ENCODE measurements around the gene LINGO1.

Gene LINGO1

DNA sequence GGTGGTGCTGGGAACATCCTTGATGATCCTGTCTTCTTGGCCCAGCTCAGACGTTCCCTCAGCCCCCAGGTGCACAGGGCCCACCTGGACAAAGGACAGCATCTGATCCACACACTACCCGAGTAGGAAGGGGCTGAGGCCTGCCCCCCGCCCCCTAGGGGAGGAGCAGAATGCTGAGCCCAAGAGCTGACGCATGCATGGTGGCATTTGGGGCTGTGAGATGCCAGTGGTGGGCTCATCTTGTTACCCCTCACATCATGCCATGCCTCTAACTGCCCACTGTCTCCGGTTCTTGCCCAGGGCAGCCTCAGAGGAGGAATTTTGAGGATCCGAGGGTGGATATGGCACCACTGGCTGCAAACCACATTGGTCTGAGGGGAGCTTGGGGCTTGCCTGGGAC is 61.5 kb downstream of the LINGO1 start:
- Mint-ChIP-seq H3K36me3 (ENCODE audit: low read depth) (no peaks in the 10 kb centered on the region), H3K4me1 (peaks cover 28% of the 10 kb centered on the region), H3K27ac (peak overlapping the region in 2 of 3 experiments; percentile 52 to 64), H3K27me3 (ENCODE audit: low read depth) (peaks cover 9% of the 10 kb centered on the region), H3K9me3 (no peaks in the 10 kb centered on the region), H3K4me3 (no peak overlapping the region)
- TF ChIP-seq, protein P1, sequence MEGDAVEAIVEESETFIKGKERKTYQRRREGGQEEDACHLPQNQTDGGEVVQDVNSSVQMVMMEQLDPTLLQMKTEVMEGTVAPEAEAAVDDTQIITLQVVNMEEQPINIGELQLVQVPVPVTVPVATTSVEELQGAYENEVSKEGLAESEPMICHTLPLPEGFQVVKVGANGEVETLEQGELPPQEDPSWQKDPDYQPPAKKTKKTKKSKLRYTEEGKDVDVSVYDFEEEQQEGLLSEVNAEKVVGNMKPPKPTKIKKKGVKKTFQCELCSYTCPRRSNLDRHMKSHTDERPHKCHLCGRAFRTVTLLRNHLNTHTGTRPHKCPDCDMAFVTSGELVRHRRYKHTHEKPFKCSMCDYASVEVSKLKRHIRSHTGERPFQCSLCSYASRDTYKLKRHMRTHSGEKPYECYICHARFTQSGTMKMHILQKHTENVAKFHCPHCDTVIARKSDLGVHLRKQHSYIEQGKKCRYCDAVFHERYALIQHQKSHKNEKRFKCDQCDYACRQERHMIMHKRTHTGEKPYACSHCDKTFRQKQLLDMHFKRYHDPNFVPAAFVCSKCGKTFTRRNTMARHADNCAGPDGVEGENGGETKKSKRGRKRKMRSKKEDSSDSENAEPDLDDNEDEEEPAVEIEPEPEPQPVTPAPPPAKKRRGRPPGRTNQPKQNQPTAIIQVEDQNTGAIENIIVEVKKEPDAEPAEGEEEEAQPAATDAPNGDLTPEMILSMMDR (IDR thresholded peaks at IDR 0.05; ENCODE audit: unreplicated experiment in 3 of 3), result no peak

DNA sequence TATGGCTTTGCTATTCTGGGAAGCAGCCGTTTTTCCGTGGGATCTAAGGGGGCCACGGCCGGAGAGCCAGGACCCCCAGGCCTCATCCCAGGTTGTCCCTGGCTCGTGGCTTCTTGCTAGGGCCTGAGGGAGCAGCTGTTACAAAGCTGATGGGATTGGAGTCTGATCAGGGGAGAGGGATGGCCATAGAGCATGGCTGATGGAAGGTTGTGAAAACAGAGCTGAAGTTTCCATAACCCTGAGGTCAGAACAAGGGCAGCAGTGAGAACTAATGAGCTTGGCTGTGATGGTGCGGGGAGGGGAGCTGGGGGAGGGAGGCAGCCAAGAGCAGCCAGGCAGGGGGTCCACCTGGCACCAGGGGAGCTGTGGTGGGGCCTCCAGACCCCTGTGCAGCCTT is 63.0 kb downstream of the LINGO1 start:
- TF ChIP-seq, protein P1 (IDR thresholded peaks at IDR 0.05; ENCODE audit: unreplicated experiment in 3 of 3), result no peak
- H3K27ac Mint-ChIP-seq, result peak overlapping the region; percentile 90 to 94 (median 90)
- H3K4me1 Mint-ChIP-seq, result peaks cover 34% of the 10 kb centered on the region
- H3K27me3 Mint-ChIP-seq (ENCODE audit: low read depth), result peaks cover 17% of the 10 kb centered on the region
- H3K4me3 Mint-ChIP-seq, result peak overlapping the region; percentile 40 to 66 (median 55)
- no peaks in the 10 kb centered on the region for H3K9me3 Mint-ChIP-seq
- no peaks in the 10 kb centered on the region for H3K36me3 Mint-ChIP-seq (ENCODE audit: low read depth)

DNA sequence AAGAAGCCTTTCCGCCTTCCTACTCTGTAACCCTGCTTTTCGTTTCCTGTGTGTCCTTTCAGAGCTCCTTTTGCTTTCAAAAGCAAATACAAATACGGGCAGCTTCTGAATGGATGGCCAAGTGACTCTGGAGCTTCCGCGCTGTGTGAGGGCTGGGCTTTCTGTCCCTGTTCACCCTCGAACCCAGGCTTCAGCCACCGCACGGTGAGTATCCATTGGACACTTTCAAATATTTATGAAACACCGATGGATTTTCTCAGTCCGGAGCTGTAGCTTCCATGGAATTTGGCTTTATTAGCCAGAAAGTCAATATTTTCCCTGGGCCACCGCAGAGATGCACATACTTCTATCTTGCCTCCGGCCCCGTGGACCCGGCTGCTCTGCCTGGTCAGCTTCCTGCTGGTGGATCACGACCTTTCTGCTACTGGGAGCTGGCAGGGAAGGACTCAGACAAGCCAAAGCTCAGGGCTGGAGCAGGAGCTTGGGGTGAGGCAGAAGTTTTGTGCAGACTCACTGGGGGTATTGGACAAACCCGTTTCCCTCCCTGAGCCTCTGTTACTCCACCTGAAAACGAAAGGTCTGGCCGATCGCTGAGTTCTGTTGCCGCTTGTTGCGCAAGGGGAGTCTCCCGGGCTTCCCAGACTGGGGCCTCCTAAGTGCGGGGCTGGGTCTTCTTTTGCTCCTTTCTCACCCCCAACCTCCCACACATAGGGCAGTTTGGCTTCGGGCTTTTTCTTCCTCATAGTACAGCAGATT is 63.6 kb downstream of the LINGO1 start:
- peaks cover 39% of the 10 kb centered on the region for H3K4me1 Mint-ChIP-seq
- TF ChIP-seq, protein P1 (IDR thresholded peaks at IDR 0.05; ENCODE audit: unreplicated experiment in 3 of 3), result no peak
- H3K27me3 Mint-ChIP-seq (ENCODE audit: low read depth), result peaks cover 19% of the 10 kb centered on the region
- no peaks in the 10 kb centered on the region for H3K36me3 Mint-ChIP-seq (ENCODE audit: low read depth)
- H3K27ac Mint-ChIP-seq, result peak overlapping the region; percentile 90 to 94 (median 90)
- H3K9me3 Mint-ChIP-seq, result no peaks in the 10 kb centered on the region
- H3K4me3 Mint-ChIP-seq, result peak overlapping the region; percentile 40 to 66 (median 55)

DNA sequence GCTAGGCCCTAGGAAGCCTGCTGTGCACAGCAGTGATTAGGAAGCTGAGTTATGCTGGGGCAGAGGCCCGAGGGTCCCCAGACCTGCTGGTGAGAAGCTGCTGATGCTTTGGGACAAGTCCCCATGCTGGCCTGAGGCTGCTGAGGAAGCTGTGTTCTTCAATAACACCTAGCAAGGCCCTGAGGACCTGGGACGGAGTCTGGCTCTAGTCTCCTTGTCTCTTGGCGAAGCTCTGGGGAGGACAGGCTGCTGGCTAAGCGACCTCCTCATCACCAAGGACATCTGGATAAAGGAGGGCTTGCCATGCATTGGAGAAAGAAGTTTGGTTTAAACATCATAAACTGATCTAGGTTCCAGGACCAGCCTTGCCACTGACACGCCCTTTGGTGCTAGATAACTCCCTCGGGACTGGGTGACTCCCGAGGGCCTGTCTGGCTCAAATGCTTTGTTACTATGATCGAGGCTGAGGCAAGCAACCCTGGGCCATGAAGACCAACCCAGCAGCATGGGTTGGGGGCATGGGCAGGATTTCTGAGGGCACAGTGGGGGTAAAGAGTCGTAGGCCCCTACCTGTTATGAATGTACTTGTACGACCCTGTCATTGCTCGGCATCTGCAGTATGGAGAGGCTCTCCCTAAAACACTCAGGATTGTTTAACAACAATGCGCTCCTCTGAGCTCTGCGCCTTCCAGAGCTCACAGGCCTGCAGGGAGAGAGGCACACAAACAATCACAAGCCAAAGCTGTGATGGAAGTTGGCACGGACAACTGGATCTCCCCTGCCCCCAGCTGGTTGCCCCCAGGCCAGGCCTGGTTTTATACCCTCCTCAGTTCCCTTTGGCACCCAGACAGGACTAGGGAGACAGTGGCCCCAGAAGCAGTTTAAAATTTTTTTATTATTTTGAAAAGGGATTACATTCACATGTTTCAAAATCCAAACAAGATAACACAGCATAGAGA is 64.4 kb downstream of the LINGO1 start:
- Mint-ChIP-seq H3K9me3 (no peaks in the 10 kb centered on the region), H3K4me1 (peaks cover 44% of the 10 kb centered on the region), H3K27me3 (ENCODE audit: low read depth) (peaks cover 19% of the 10 kb centered on the region), H3K36me3 (ENCODE audit: low read depth) (no peaks in the 10 kb centered on the region), H3K27ac (peak overlapping the region; percentile 90 to 94 (median 90)), H3K4me3 (no peak overlapping the region)
- TF ChIP-seq, protein P1 (IDR thresholded peaks at IDR 0.05; ENCODE audit: unreplicated experiment in 3 of 3), result no peak

DNA sequence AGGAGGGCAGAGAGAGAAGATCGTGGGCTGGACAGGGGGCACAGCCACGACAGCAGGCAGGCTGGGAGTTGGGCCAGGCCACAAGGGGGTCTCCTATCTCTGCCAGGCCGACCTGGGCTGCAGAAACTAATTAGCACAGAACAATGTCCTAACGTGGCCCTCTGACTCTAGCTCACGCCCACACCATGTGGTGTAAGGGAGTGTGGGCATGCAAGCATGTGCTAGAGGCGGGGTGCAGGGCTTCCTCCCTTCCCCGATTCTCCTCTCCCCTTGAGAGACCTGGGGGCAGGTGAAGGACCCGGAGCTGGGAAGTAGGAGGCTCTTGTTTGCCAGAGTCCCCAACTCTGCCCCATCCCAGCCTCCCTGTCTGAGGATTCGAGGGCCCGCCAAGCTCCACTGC is 65.5 kb downstream of the LINGO1 start:
- TF ChIP-seq, protein P1 (IDR thresholded peaks at IDR 0.05; ENCODE audit: unreplicated experiment in 3 of 3), result no peak
- H3K36me3 Mint-ChIP-seq (ENCODE audit: low read depth), result no peaks in the 10 kb centered on the region
- no peaks in the 10 kb centered on the region for H3K9me3 Mint-ChIP-seq
- peaks cover 44% of the 10 kb centered on the region for H3K4me1 Mint-ChIP-seq
- H3K27ac Mint-ChIP-seq, result peak overlapping the region in 1 of 3 experiments; percentile 28
- peaks cover 14% of the 10 kb centered on the region for H3K27me3 Mint-ChIP-seq (ENCODE audit: low read depth)
- no peak overlapping the region for H3K4me3 Mint-ChIP-seq
